GM23338 (cell line): Measurements from ENCODE around the gene CACNB3. TPM values are rescaled to one million over a fixed set of nuclear protein-coding genes. Genes with fewer than 3 reads are reported as not detected.

Source experiments
- ATAC-seq: fragments of 200-7000 bp; cut with Tn5 transposase; 3 replicates; pipeline ENCODE4 v1.9.1; 2020
- DNase-seq: peaks from one replicate; pipeline ENCODE4 v3.0.0-alpha.2; 2015; ENCODE audit warnings: low spot score
- H2AFZ ChIP-seq: fragments of 200-600 bp; sonication (generic); 2 replicates; pipeline ENCODE4 v1.8.0; 2016; ENCODE audit warnings: antibody characterized with exemption, mild to moderate bottlenecking, moderate library complexity
- H3F3A ChIP-seq: fragments of 200-600 bp; sonication (generic); replicated peaks from 2 replicates; pipeline ENCODE4 v1.8.0; 2017; ENCODE audit warnings: antibody characterized with exemption, mixed run types, low read depth
- H3K27ac ChIP-seq: fragments of 200-600 bp; sonication (generic); 2 replicates; pipeline ENCODE4 v1.6.1; 2016; ENCODE audit warnings: low read depth
- H3K27me3 ChIP-seq: fragments of 200-600 bp; sonication (generic); 2 replicates; pipeline ENCODE4 v1.8.0; 2016; ENCODE audit warnings: mild to moderate bottlenecking, mixed run types, moderate library complexity; ENCODE audit not compliant: insufficient read depth
- H3K36me3 ChIP-seq: fragments of 200-600 bp; sonication (generic); 2 replicates; pipeline ENCODE4 v1.8.0; 2016; ENCODE audit warnings: mild to moderate bottlenecking; ENCODE audit not compliant: insufficient read depth
- H3K4me1 ChIP-seq: fragments of 200-600 bp; sonication (generic); 2 replicates; pipeline ENCODE4 v1.8.0; 2016; ENCODE audit warnings: mild to moderate bottlenecking, moderate library complexity; ENCODE audit not compliant: insufficient read depth
- H3K4me2 ChIP-seq: fragments of 200-600 bp; sonication (generic); 2 replicates; pipeline ENCODE4 v1.7.1; 2017; ENCODE audit warnings: mixed run types
- H3K4me3 ChIP-seq: fragments of 200-600 bp; sonication (generic); 2 replicates; pipeline ENCODE4 v1.6.1; 2016; ENCODE audit warnings: mixed run types
- H3K79me2 ChIP-seq: fragments of 200-600 bp; sonication (generic); replicated peaks from 2 replicates; pipeline ENCODE4 v1.8.0; 2017; ENCODE audit warnings: mild to moderate bottlenecking; ENCODE audit not compliant: insufficient read depth
- H3K9me2 ChIP-seq: fragments of 200-600 bp; sonication (generic); 2 replicates; pipeline ENCODE4 v1.8.0; 2017; ENCODE audit not compliant: insufficient read depth
- H4K20me1 ChIP-seq: fragments of 200-600 bp; sonication (generic); replicated peaks from 2 replicates; pipeline ENCODE4 v1.8.0; 2017; ENCODE audit warnings: mild to moderate bottlenecking; ENCODE audit not compliant: insufficient read depth
- H3K27ac Mint-ChIP-seq: 2 replicates; pipeline ENCODE4 v1.8.0; 2020; ENCODE audit warnings: inconsistent platforms, mild to moderate bottlenecking, moderate library complexity, mixed read lengths
- H3K27me3 Mint-ChIP-seq: 3 replicates; pipeline ENCODE4 v1.8.0; 2022; ENCODE audit warnings: low read depth, mild to moderate bottlenecking, moderate library complexity, mixed read lengths, inconsistent platforms; ENCODE audit not compliant: insufficient read depth, poor library complexity
- H3K36me3 Mint-ChIP-seq: 3 replicates; pipeline ENCODE4 v1.8.0; 2021; ENCODE audit warnings: low read depth, mild to moderate bottlenecking, inconsistent platforms, moderate library complexity, mixed read lengths
- H3K4me1 Mint-ChIP-seq: 3 replicates; pipeline ENCODE4 v1.8.0; 2020; ENCODE audit warnings: mild to moderate bottlenecking, inconsistent platforms, mixed read lengths
- H3K4me3 Mint-ChIP-seq: 3 replicates; pipeline ENCODE4 v1.8.0; 2021; ENCODE audit warnings: moderate library complexity, mild to moderate bottlenecking, inconsistent platforms, mixed read lengths
- H3K9me3 Mint-ChIP-seq: 3 replicates; pipeline ENCODE4 v1.8.0; 2020; ENCODE audit warnings: moderate library complexity, mild to moderate bottlenecking, inconsistent platforms, mixed read lengths
- CREB1 ChIP-seq: fragments of 250-450 bp; sonication (Bioruptor Pico); IDR thresholded peaks from 2 replicates; pipeline ENCODE4 v1.5.0; 2020; ENCODE audit warnings: low read depth, mild to moderate bottlenecking, moderate library complexity
- EZH2 ChIP-seq: fragments of 200-600 bp; sonication (generic); IDR thresholded peaks from one replicate; pipeline ENCODE4 v1.8.0; 2017; ENCODE audit warnings: antibody characterized with exemption, mild to moderate bottlenecking, low read depth; ENCODE audit not compliant: unreplicated experiment
- JUNB ChIP-seq: IDR thresholded peaks from one replicate; pipeline ENCODE4 v1.6.1; 2016; ENCODE audit warnings: antibody characterized with exemption; ENCODE audit not compliant: unreplicated experiment
- POLR2AphosphoS5 ChIP-seq: IDR thresholded peaks from 2 replicates; pipeline ENCODE4 v1.6.1; 2016; ENCODE audit warnings: antibody characterized with exemption, low read depth
- STAT1 ChIP-seq: IDR thresholded peaks from one replicate; pipeline ENCODE4 v1.6.1; 2016; ENCODE audit warnings: antibody characterized with exemption; ENCODE audit not compliant: unreplicated experiment
- ZNF331 ChIP-seq: fragments of 250-450 bp; sonication (Bioruptor Pico); IDR thresholded peaks from 2 replicates; pipeline ENCODE4 v1.5.0; 2020; ENCODE audit warnings: low read depth, mild to moderate bottlenecking, moderate library complexity
- polyA plus RNA-seq: library from polyadenylated mRNA; unstranded; fragments of >200 nt; fragmentation: Nextera tagmentation; extraction: Ambion mirVana; gene quantifications from 2 replicates; pipeline ENCODE4 v1.2.1, GENCODE V29; 2016
- total RNA-seq: library from RNA; depleted of rRNA; stranded (reverse); fragments of >200 nt; shearing (Covaris generic); gene quantifications from 2 replicates; pipeline ENCODE4 v1.2.3, GENCODE V29; 2014
- TF ChIP-seq, protein P1 (sequence below), 2 experiments: fragments of 200-600 bp in 1 of 2; sonication (generic) in 1 of 2; conservative IDR thresholded peaks; 2 replicates each; pipeline versions ENCODE4 v1.5.1 to v1.6.1; 2016 to 2017; ENCODE audit warnings: antibody characterized with exemption in 2 of 2, low read depth in 2 of 2, mild to moderate bottlenecking in 2 of 2, moderate library complexity in 1 of 2
- TF ChIP-seq, protein P2 (sequence below): IDR thresholded peaks from 2 replicates; pipeline ENCODE4 v1.6.1; 2016; ENCODE audit warnings: antibody characterized with exemption
- TF ChIP-seq, protein P3 (sequence below): IDR thresholded peaks from one replicate; pipeline ENCODE4 v1.6.1; 2018; ENCODE audit warnings: antibody characterized with exemption; ENCODE audit not compliant: unreplicated experiment

Gene CACNB3
- total and polyA plus RNA-seq, 2 experiments from 2014 or later = 4.1 to 6.2 TPM

DNA sequence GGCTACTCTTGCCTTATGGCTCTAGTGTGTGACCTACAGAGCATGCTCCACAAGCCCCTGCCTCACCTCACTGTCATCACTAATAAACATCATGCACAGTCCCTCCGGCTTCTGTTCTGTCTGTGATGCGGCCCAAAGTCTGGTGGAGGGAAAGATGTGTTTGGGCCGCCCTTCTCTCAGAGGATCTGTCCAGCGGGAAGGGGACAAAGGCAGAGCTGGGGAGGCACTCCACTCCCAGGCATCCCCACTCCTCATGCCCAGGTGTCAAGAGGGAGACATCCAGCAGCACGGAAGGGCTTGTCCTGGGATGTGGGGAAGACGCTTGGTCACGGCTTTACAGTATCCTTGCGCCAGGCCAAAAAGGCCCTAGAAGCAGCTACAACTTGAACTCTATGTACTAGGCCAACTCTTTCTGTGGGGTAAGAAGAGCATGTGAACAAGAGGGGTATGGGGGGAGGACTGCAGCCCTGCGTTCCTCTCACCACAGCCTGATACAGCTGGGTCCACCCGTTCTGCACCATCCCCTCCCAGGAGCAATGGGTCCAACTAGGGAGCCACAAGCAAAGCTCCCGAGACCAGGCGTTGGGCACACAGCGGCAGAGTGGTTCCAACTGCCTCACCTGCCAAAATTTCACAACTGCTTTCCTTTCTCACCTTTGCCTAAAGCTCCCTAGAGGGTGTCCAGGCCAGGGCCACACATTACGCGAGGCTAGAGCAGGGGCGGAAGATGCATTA is 10.7 kb downstream of the CACNB3 start (continued):
- TF ChIP-seq, protein P1, sequence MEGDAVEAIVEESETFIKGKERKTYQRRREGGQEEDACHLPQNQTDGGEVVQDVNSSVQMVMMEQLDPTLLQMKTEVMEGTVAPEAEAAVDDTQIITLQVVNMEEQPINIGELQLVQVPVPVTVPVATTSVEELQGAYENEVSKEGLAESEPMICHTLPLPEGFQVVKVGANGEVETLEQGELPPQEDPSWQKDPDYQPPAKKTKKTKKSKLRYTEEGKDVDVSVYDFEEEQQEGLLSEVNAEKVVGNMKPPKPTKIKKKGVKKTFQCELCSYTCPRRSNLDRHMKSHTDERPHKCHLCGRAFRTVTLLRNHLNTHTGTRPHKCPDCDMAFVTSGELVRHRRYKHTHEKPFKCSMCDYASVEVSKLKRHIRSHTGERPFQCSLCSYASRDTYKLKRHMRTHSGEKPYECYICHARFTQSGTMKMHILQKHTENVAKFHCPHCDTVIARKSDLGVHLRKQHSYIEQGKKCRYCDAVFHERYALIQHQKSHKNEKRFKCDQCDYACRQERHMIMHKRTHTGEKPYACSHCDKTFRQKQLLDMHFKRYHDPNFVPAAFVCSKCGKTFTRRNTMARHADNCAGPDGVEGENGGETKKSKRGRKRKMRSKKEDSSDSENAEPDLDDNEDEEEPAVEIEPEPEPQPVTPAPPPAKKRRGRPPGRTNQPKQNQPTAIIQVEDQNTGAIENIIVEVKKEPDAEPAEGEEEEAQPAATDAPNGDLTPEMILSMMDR (conservative IDR thresholded peaks at IDR 0.05; ENCODE audit: low read depth in 2 of 2) = no peak
- TF ChIP-seq JUNB = no peak
- TF ChIP-seq ZNF331 (CRISPR knock-in tag) = no peak
- TF ChIP-seq, protein P2, sequence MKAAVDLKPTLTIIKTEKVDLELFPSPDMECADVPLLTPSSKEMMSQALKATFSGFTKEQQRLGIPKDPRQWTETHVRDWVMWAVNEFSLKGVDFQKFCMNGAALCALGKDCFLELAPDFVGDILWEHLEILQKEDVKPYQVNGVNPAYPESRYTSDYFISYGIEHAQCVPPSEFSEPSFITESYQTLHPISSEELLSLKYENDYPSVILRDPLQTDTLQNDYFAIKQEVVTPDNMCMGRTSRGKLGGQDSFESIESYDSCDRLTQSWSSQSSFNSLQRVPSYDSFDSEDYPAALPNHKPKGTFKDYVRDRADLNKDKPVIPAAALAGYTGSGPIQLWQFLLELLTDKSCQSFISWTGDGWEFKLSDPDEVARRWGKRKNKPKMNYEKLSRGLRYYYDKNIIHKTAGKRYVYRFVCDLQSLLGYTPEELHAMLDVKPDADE = no peak
- no peak for TF ChIP-seq CREB1 (CRISPR knock-in tag)
- TF ChIP-seq POLR2AphosphoS5 = no peak

DNA sequence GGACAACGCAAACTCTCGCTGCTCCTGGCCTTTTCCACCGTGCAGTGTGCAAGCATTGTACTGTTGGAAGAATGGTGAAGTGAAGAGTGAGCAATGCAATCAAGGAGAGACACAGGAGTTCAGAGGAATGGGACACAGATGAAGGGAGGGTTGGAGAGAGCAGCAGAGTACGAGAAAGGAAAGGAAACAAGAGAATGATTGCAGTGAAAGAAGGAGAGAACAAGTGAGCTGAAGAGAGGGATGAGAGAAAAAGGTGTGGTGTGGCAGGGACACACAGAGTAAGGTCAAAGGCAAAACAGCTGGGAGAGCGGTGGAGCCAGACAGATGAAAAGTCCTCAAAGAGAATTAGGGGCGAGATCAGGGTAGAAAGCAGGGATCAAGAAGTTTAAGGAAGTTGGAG is 13.0 kb downstream of the CACNB3 start:
- no peaks in the 10 kb centered on the region for H3K4me1 ChIP-seq

More for the DNA sequence above, 13.0 kb downstream of the CACNB3 start:
- Histone ChIP-seq H3F3A (no peaks in the 10 kb centered on the region), H3K9me2 (no peaks in the 10 kb centered on the region), H3K4me3 (no peak overlapping the region), H2AFZ (no peak overlapping the region), H3K36me3 (peaks cover 46% of the 10 kb centered on the region), H3K79me2 (no peaks in the 10 kb centered on the region), H3K4me2 (no peak overlapping the region), H4K20me1 (peaks cover 15% of the 10 kb centered on the region; the same call in 1 of the 2 replicates), H3K27ac (no peak overlapping the region), H3K27me3 (no peaks in the 10 kb centered on the region)
- no peaks in the 10 kb centered on the region; the same call in 2 of the 3 replicates for H3K9me3 Mint-ChIP-seq
- TF ChIP-seq, protein P2 = no peak
- TF ChIP-seq EZH2 (no peak), STAT1 (no peak)
- TF ChIP-seq, protein P3, sequence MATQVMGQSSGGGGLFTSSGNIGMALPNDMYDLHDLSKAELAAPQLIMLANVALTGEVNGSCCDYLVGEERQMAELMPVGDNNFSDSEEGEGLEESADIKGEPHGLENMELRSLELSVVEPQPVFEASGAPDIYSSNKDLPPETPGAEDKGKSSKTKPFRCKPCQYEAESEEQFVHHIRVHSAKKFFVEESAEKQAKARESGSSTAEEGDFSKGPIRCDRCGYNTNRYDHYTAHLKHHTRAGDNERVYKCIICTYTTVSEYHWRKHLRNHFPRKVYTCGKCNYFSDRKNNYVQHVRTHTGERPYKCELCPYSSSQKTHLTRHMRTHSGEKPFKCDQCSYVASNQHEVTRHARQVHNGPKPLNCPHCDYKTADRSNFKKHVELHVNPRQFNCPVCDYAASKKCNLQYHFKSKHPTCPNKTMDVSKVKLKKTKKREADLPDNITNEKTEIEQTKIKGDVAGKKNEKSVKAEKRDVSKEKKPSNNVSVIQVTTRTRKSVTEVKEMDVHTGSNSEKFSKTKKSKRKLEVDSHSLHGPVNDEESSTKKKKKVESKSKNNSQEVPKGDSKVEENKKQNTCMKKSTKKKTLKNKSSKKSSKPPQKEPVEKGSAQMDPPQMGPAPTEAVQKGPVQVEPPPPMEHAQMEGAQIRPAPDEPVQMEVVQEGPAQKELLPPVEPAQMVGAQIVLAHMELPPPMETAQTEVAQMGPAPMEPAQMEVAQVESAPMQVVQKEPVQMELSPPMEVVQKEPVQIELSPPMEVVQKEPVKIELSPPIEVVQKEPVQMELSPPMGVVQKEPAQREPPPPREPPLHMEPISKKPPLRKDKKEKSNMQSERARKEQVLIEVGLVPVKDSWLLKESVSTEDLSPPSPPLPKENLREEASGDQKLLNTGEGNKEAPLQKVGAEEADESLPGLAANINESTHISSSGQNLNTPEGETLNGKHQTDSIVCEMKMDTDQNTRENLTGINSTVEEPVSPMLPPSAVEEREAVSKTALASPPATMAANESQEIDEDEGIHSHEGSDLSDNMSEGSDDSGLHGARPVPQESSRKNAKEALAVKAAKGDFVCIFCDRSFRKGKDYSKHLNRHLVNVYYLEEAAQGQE = no peak
- H3K27me3 Mint-ChIP-seq = peaks cover 7% of the 10 kb centered on the region
- H3K4me3 Mint-ChIP-seq = no peak overlapping the region
- H3K4me1 Mint-ChIP-seq = no peaks in the 10 kb centered on the region
- ATAC-seq (no peak), DNase-seq (no peak)
- H3K27ac Mint-ChIP-seq = no peak overlapping the region
- peaks cover 70% of the 10 kb centered on the region for H3K36me3 Mint-ChIP-seq
